ENCODE results near the gene IFITM5. TPM values are rescaled to one million over a fixed set of nuclear protein-coding genes. Genes with fewer than 3 reads are reported as not detected.
A peak's percentile ranks its signal among the peaks of the same experiment; 100 is the strongest.

Gene IFITM5
- polyA plus RNA-seq, 3 donors: not detected

DNA sequence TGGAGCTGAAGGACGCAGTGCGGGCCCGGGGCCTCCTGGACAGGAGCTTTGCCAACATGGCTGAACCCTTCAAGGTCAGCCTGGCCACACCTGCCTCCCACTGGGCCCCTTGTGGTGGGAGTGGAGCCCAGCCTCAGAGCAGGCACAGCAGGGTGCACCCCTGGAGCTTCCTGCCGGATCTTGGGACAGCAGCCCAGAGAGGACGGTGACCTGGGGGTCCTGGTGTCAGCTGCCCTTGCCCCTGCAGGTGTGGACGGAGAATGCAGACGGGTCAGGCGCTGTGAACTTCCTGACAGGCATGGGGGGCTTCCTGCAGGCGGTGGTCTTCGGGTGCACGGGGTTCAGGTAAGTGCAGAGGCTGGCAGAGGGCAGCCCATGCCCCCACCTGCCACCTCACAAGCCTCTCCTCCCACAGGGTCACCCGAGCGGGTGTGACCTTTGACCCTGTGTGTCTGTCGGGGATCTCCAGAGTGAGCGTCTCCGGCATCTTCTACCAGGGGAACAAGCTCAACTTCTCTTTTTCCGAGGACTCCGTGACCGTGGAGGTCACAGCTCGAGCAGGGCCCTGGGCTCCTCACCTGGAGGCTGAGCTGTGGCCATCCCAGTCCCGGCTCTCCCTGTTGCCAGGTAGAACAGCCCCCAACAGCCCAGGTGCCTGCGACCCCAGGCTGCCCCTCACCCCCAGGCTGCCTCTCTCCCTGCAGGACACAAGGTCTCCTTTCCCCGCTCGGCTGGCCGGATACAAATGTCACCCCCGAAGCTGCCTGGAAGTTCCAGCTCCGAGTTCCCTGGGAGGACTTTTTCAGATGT lies 5.3 kb downstream of the IFITM5 start:
- Histone ChIP-seq H3K4me3 (replicated peaks in 1 of 3; ENCODE audit: low read depth in 2 of 3, low read length in 3 of 3) (no peak overlapping the region), H3K4me1 (ENCODE audit: control insufficient read depth in 1 of 2, insufficient read depth in 2 of 2, low read length in 2 of 2) (peaks cover 15% of the 10 kb centered on the region in 2 donors), H3K9me3 (replicated peaks in 1 of 2; ENCODE audit: control insufficient read depth in 1 of 2, insufficient read depth in 1 of 2, low read length in 2 of 2) (no peaks in the 10 kb centered on the region), H3K4me2 (replicated peaks; ENCODE audit: extremely low read depth, low read length, poor library complexity, severe bottlenecking) (no peak overlapping the region), H3K27ac (ENCODE audit: low read depth in 1 of 2, low read length in 2 of 2) (no peak overlapping the region), H2AFZ (ENCODE audit: insufficient read depth, low read depth, low read length, poor library complexity, severe bottlenecking) (no peak overlapping the region), H3K9ac (ENCODE audit: insufficient read depth, low read length, poor library complexity, severe bottlenecking) (no peak overlapping the region), H3K79me2 (ENCODE audit: insufficient read depth, low read length) (no peaks in the 10 kb centered on the region), H3K36me3 (replicated peaks in 1 of 2; ENCODE audit: control insufficient read depth in 1 of 2, insufficient read depth in 2 of 2, low read length in 2 of 2) (no peaks in the 10 kb centered on the region), H4K20me1 (ENCODE audit: insufficient read depth, low read length) (no peaks in the 10 kb centered on the region), H3K27me3 (ENCODE audit: control insufficient read depth in 2 of 2, insufficient read depth in 2 of 2, low read length in 2 of 2) (no peaks in the 10 kb centered on the region)
- WGBS (ENCODE audit: insufficient coverage): 92% methylated on average over 27 of the region's 27 CpGs
- H3K4me1 Mint-ChIP-seq: peaks cover 13% of the 10 kb centered on the region
- intact Hi-C loops (cut with micrococcal nuclease): no loop called here
- TF ChIP-seq, protein P1, sequence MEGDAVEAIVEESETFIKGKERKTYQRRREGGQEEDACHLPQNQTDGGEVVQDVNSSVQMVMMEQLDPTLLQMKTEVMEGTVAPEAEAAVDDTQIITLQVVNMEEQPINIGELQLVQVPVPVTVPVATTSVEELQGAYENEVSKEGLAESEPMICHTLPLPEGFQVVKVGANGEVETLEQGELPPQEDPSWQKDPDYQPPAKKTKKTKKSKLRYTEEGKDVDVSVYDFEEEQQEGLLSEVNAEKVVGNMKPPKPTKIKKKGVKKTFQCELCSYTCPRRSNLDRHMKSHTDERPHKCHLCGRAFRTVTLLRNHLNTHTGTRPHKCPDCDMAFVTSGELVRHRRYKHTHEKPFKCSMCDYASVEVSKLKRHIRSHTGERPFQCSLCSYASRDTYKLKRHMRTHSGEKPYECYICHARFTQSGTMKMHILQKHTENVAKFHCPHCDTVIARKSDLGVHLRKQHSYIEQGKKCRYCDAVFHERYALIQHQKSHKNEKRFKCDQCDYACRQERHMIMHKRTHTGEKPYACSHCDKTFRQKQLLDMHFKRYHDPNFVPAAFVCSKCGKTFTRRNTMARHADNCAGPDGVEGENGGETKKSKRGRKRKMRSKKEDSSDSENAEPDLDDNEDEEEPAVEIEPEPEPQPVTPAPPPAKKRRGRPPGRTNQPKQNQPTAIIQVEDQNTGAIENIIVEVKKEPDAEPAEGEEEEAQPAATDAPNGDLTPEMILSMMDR (IDR thresholded peaks at IDR 0.05): no peak
- peak in 1 of 3 donors; percentile 26 for DNase-seq
- no peak overlapping the region for H3K4me3 Mint-ChIP-seq
- no peak overlapping the region for H3K27ac Mint-ChIP-seq
- peaks cover 8 to 45% (median 15%) of the 10 kb centered on the region in 3 donors for H3K27me3 Mint-ChIP-seq (ENCODE audit: low read depth in 3 of 3)
- peaks cover 5 to 10% of the 10 kb centered on the region in 2 donors for H3K36me3 Mint-ChIP-seq
- H3K9me3 Mint-ChIP-seq: peaks cover 0 to 2% (median 0%) of the 10 kb centered on the region in 7 donors

DNA sequence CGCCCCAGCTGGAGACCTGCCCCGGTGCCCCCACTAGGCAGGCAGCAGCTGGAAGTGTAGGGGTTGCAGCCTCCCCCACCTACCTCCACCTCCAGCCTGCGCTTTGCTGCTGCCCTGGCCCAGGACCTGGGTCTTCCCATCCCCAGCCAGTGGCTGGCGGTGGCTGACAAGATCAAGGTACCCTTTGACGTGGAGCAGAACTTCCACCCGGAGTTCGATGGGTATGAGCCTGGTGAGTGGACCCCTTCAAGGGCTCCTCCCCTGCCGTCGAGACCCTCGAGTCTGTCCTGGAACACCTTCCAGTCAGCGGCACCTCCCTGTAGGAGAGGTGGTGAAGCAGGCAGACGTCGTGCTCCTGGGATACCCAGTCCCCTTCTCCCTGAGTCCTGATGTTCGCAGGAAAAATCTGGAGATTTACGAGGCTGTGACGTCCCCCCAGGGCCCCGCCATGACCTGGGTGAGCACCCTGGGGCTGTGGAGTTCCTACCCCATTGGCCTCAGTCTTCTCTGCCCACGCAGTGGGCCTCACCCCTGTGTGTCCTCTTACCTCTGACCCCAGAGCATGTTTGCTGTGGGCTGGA lies 6.0 kb downstream of the IFITM5 start:
- Mint-ChIP-seq H3K9me3 (peaks cover 0 to 2% (median 0%) of the 10 kb centered on the region in 7 donors), H3K4me3 (no peak overlapping the region), H3K36me3 (peaks cover 5 to 10% of the 10 kb centered on the region in 2 donors), H3K27me3 (ENCODE audit: low read depth in 3 of 3) (peaks cover 9 to 43% (median 15%) of the 10 kb centered on the region in 3 donors), H3K27ac (no peak overlapping the region), H3K4me1 (peaks cover 13% of the 10 kb centered on the region)
- H3K9ac ChIP-seq (ENCODE audit: insufficient read depth, low read length, poor library complexity, severe bottlenecking): no peak overlapping the region
- whole genome bisulfite sequencing (ENCODE audit: insufficient coverage): 93% methylated on average over 6 of the region's 18 CpGs
- no peaks in the 10 kb centered on the region for H3K9me3 ChIP-seq (replicated peaks in 1 of 2; ENCODE audit: control insufficient read depth in 1 of 2, insufficient read depth in 1 of 2, low read length in 2 of 2)
- H3K4me1 ChIP-seq (ENCODE audit: control insufficient read depth in 1 of 2, insufficient read depth in 2 of 2, low read length in 2 of 2): peaks cover 16 to 19% of the 10 kb centered on the region in 2 donors
- H3K79me2 ChIP-seq (ENCODE audit: insufficient read depth, low read length): no peaks in the 10 kb centered on the region
- H3K27me3 ChIP-seq (ENCODE audit: control insufficient read depth in 2 of 2, insufficient read depth in 2 of 2, low read length in 2 of 2): peaks cover 0 to 2% of the 10 kb centered on the region in 2 donors
- H2AFZ ChIP-seq (ENCODE audit: insufficient read depth, low read depth, low read length, poor library complexity, severe bottlenecking): no peak overlapping the region
- DNase-seq: no peak
- H4K20me1 ChIP-seq (ENCODE audit: insufficient read depth, low read length): no peaks in the 10 kb centered on the region
- intact Hi-C loops (cut with micrococcal nuclease): no loop called here
- no peaks in the 10 kb centered on the region for H3K36me3 ChIP-seq (replicated peaks in 1 of 2; ENCODE audit: control insufficient read depth in 1 of 2, insufficient read depth in 2 of 2, low read length in 2 of 2)
- no peak overlapping the region for H3K4me3 ChIP-seq (replicated peaks in 1 of 3; ENCODE audit: low read depth in 2 of 3, low read length in 3 of 3)
- no peak overlapping the region for H3K4me2 ChIP-seq (replicated peaks; ENCODE audit: extremely low read depth, low read length, poor library complexity, severe bottlenecking)
- TF ChIP-seq, protein P1 (IDR thresholded peaks at IDR 0.05): no peak
- H3K27ac ChIP-seq (ENCODE audit: low read depth in 1 of 2, low read length in 2 of 2): no peak overlapping the region
